ENCODE results near the gene HMCES. TPM values are rescaled to one million over a fixed set of nuclear protein-coding genes. Genes with fewer than 3 reads are reported as not detected.

HMCES gene
- 14.7 and 35.7 TPM in 2 replicates for total RNA-seq

GRCh38 chr3:129278439-129278965 lies at the start of gene HMCES:
HMCES (plus strand) TSS chr3:129278870; CDS start chr3:129279733, 863 bp downstream.

GRCh38 chr3:129249284-129250065 lies 29.2 kb upstream of the HMCES start, which contains the start of gene COPG1:
COPG1 (plus strand) TSS chr3:129249606; CDS start chr3:129249710, 104 bp downstream.

Other genes with a start within 250 kb of the HMCES start
- gene GP9, start 218.1 kb upstream of the HMCES start, total RNA-seq: not detected in 2 replicates
- 2.6 and 19.1 TPM in 2 replicates for gene RAB43, start 157.1 kb upstream of the HMCES start, total RNA-seq
- 20.8 and 21.4 TPM in 2 replicates for gene ISY1, start 117.8 kb upstream of the HMCES start, total RNA-seq
- gene CNBP, start 95.0 kb upstream of the HMCES start, total RNA-seq: 209 and 219 TPM in 2 replicates
- 157 and 220 TPM in 2 replicates for gene COPG1, start 29.3 kb upstream of the HMCES start, total RNA-seq
- gene EFCAB12, start 149.8 kb downstream of the HMCES start, total RNA-seq: 0.12 and 0.34 TPM in 2 replicates
- 14.8 and 21.6 TPM in 2 replicates for gene MBD4, start 161.1 kb downstream of the HMCES start, total RNA-seq
- gene IFT122, start 161.4 kb downstream of the HMCES start, total RNA-seq: 10.8 and 21.8 TPM in 2 replicates
- not detected in 2 replicates for gene RHO, start 249.8 kb downstream of the HMCES start, total RNA-seq